Keratinocyte (primary cell): ENCODE data around the gene CDC16. TPM values are rescaled to one million over a fixed set of nuclear protein-coding genes. Genes with fewer than 3 reads are reported as not detected.
"Not testable (repeated sequence)": the region's sequence is repeated elsewhere in the genome, so short reads cannot be mapped to it uniquely, and the experiment has no call there.

Experiments
- DNase-seq: peaks from one replicate; pipeline ENCODE4 v3.0.0-alpha.2; 2011; ENCODE audit warnings: low read depth, missing footprints, low spot score
- FAIRE-seq: peaks from 2 replicates; lab custom pipeline; 2011; peaks lifted over from hg19 to GRCh38; lab: Jason Lieb, UNC
- H2AFZ ChIP-seq: 2 replicates; pipeline ENCODE4 v1.6.0; 2012; ENCODE audit warnings: low read length, control low read depth, inconsistent platforms; ENCODE audit not compliant: control insufficient read depth
- H3K27ac ChIP-seq: 2 replicates; pipeline ENCODE4 v1.5.1; 2011; ENCODE audit warnings: low read length; ENCODE audit not compliant: control insufficient read depth, insufficient read depth
- H3K27me3 ChIP-seq: 3 replicates; pipeline ENCODE4 v1.6.0; 2011; ENCODE audit warnings: low read length; ENCODE audit not compliant: control insufficient read depth, insufficient read depth; ENCODE audit errors: extremely low read depth
- H3K36me3 ChIP-seq, 2 experiments: 2 replicates in 1 of 2; 3 replicates in 1 of 2; pipeline ENCODE4 v1.5.1; 2011; ENCODE audit warnings: low read length in 2 of 2, mild to moderate bottlenecking in 1 of 2; ENCODE audit not compliant: control insufficient read depth in 2 of 2, insufficient read depth in 2 of 2; ENCODE audit errors: extremely low read depth in 1 of 2
- H3K4me1 ChIP-seq: 3 replicates; pipeline ENCODE4 v1.5.1; 2011; ENCODE audit warnings: low read length; ENCODE audit not compliant: control insufficient read depth, insufficient read depth; ENCODE audit errors: extremely low read depth
- H3K4me2 ChIP-seq: 3 replicates; pipeline ENCODE4 v1.6.0; 2011; ENCODE audit warnings: low read depth, low read length; ENCODE audit not compliant: control insufficient read depth, insufficient read depth; ENCODE audit errors: extremely low read depth
- H3K4me3 ChIP-seq, 3 experiments: fragments of 200-600 bp in 1 of 3; sonication (generic) in 1 of 3; 2 replicates in 2 of 3; 3 replicates in 1 of 3; pipeline ENCODE4 v1.5.1; 2011 to 2016; ENCODE audit warnings: low read length in 3 of 3, mild to moderate bottlenecking in 3 of 3, control low read depth in 2 of 3, inconsistent platforms in 1 of 3, low read depth in 1 of 3, mixed read lengths in 1 of 3, mixed run types in 1 of 3, moderate library complexity in 1 of 3; ENCODE audit not compliant: control insufficient read depth in 2 of 3, insufficient read depth in 2 of 3; ENCODE audit errors: extremely low read depth in 1 of 3
- H3K79me2 ChIP-seq: 2 replicates; pipeline ENCODE4 v1.6.0; 2012; ENCODE audit warnings: low read length; ENCODE audit not compliant: control insufficient read depth, insufficient read depth
- H3K9ac ChIP-seq: 3 replicates; pipeline ENCODE4 v1.6.0; 2011; ENCODE audit warnings: low read length; ENCODE audit not compliant: control insufficient read depth, insufficient read depth; ENCODE audit errors: extremely low read depth
- H3K9me1 ChIP-seq: 3 replicates; pipeline ENCODE4 v1.6.0; 2011; ENCODE audit warnings: low read length; ENCODE audit not compliant: control insufficient read depth, insufficient read depth; ENCODE audit errors: extremely low read depth
- H3K9me3 ChIP-seq: 2 replicates; pipeline ENCODE4 v1.5.1; 2012; ENCODE audit warnings: low read depth, low read length; ENCODE audit not compliant: control insufficient read depth
- H4K20me1 ChIP-seq: 3 replicates; pipeline ENCODE4 v1.6.0; 2011; ENCODE audit warnings: low read length; ENCODE audit not compliant: control insufficient read depth, insufficient read depth; ENCODE audit errors: extremely low read depth
- CTCF ChIP-seq, 3 experiments: IDR thresholded peaks in 1 of 3; conservative IDR thresholded peaks in 1 of 3; optimal IDR thresholded peaks in 1 of 3; 2 replicates in 2 of 3; 3 replicates in 1 of 3; pipeline versions ENCODE3 to v1.5.1; 2011; ENCODE audit warnings: low read length in 3 of 3, mild to moderate bottlenecking in 3 of 3, moderate library complexity in 2 of 3, control low read depth in 1 of 3, inconsistent platforms in 1 of 3; ENCODE audit not compliant: insufficient read depth in 2 of 3; ENCODE audit errors: extremely low read depth in 1 of 3
- EZH2 ChIP-seq: IDR thresholded peaks from one replicate; pipeline ENCODE4 v1.6.1; 2012; ENCODE audit warnings: inconsistent platforms, mild to moderate bottlenecking, low read length, moderate library complexity
- dilution Hi-C: fragments of 300-500 bp; cut with MboI; formaldehyde crosslinking; loops from one replicate; pipeline ENCODE4 v1.7.0; 2020; ENCODE audit warnings: low sequenced_read_pairs; ENCODE audit not compliant: extremely low pct_ligation_motif_present
- polyA plus RNA-seq, 5 experiments: library from polyadenylated mRNA; depleted of rRNA in 3 of 5; stranded (reverse) in 3 of 5; stranded (forward) in 1 of 5; unstranded in 1 of 5; fragments of >200 nt; gene quantifications; 1 replicate in 1 of 5; 2 replicates in 3 of 5; 3 replicates in 1 of 5; pipeline versions ENCODE4 v1.2.1 to v1.2.3, GENCODE V29; 2011 to 2012; ENCODE audit warnings: missing spikeins in 2 of 5, low read depth in 1 of 5, low replicate concordance in 1 of 5

Gene CDC16
- polyA plus RNA-seq, 1 donor (not counting 4 experiments of a cell fraction or from before 2014, with no cell fraction given), result 91.8 TPM

GRCh38 chr13:114198556-114198955, 36.1 kb upstream of the CDC16 start:
- Histone ChIP-seq H3K9ac (no peak overlapping the region), H3K27ac (no peak overlapping the region), H2AFZ (no peak overlapping the region), H3K4me2 (no peak overlapping the region), H3K9me1 (no peaks in the 10 kb centered on the region), H3K9me3 (peaks cover 2% of the 10 kb centered on the region), H3K79me2 (no peaks in the 10 kb centered on the region), H3K4me1 (peaks cover 3% of the 10 kb centered on the region), H3K27me3 (peaks cover 12% of the 10 kb centered on the region), H3K4me3 (no peak overlapping the region), H4K20me1 (no peaks in the 10 kb centered on the region), H3K36me3 (no peaks in the 10 kb centered on the region)
- dilution Hi-C loops, result no loop called here
- TF ChIP-seq CTCF (optimal IDR thresholded peaks at IDR 0.05 in 1 of 3, IDR thresholded peaks at IDR 0.05 in 1 of 3, conservative IDR thresholded peaks at IDR 0.05 in 1 of 3; ENCODE audit: extremely low read depth in 1 of 3, insufficient read depth in 2 of 3, low read length in 3 of 3) (no peak), EZH2 (no peak)
- FAIRE-seq, result no peak
- no peak for DNase-seq

GRCh38 chr13:114199526-114199925, 35.2 kb upstream of the CDC16 start:
- H3K9ac ChIP-seq, H3K9me1 ChIP-seq, H3K27ac ChIP-seq, H3K9me3 ChIP-seq, FAIRE-seq, H4K20me1 ChIP-seq, DNase-seq, H3K36me3 ChIP-seq, H3K4me1 ChIP-seq, H3K79me2 ChIP-seq, H3K4me3 ChIP-seq, H2AFZ ChIP-seq, H3K4me2 ChIP-seq, dilution Hi-C loops: not testable (repeated sequence)
- peaks cover 12% of the 10 kb centered on the region for H3K27me3 ChIP-seq

GRCh38 chr13:114199954-114200353, 34.7 kb upstream of the CDC16 start:
- no peaks in the 10 kb centered on the region for H4K20me1 ChIP-seq
- H2AFZ ChIP-seq, result no peak overlapping the region
- H3K79me2 ChIP-seq, result no peaks in the 10 kb centered on the region

More at GRCh38 chr13:114199954-114200353, 34.7 kb upstream of the CDC16 start:
- Histone ChIP-seq H3K9me3 (peaks cover 2% of the 10 kb centered on the region), H3K9me1 (no peaks in the 10 kb centered on the region), H3K4me3 (no peak overlapping the region), H3K27me3 (peaks cover 12% of the 10 kb centered on the region), H3K4me1 (peaks cover 7% of the 10 kb centered on the region), H3K4me2 (no peak overlapping the region), H3K27ac (no peak overlapping the region), H3K9ac (no peak overlapping the region), H3K36me3 (no peaks in the 10 kb centered on the region)
- no peak for TF ChIP-seq EZH2
- TF ChIP-seq CTCF (optimal IDR thresholded peaks at IDR 0.05 in 1 of 3, IDR thresholded peaks at IDR 0.05 in 1 of 3, conservative IDR thresholded peaks at IDR 0.05 in 1 of 3; ENCODE audit: extremely low read depth in 1 of 3, insufficient read depth in 2 of 3, low read length in 3 of 3), result no peak
- no peak for FAIRE-seq
- no peak for DNase-seq
- dilution Hi-C loops, result no loop called here
